HepG2 (cell line): ENCODE data around the gene CCDC178. TPM values are rescaled to one million over a fixed set of nuclear protein-coding genes. Genes with fewer than 3 reads are reported as not detected.

ENCODE experiments used
- ATAC-seq: fragments of 200-7000 bp; cut with Tn5 transposase; 3 replicates; pipeline ENCODE4 v1.9.1; 2020; ENCODE audit warnings: mild to moderate bottlenecking, moderate library complexity
- BruUV-seq: library from RNA; stranded (reverse); fragments of 400-500 nt; replicated peaks from 2 replicates; lab custom pipeline; 2021; lab: Mats Ljungman, UMichigan
- CTCF ChIA-PET: fragments of 300-600 bp; formaldehyde crosslinking; extraction: SDS; loops from one replicate; lab custom pipeline; 2021; ENCODE audit warnings: low total read pairs, inconsistent platforms, low intra/inter-chr PET ratio; lab: Yijun Ruan, JAX
- POLR2A ChIA-PET: fragments of 350-600 bp; sonication (Branson Sonifier 250); formaldehyde crosslinking; loops from one replicate; lab custom pipeline; 2020; ENCODE audit warnings: antibody characterized with exemption, inconsistent platforms; lab: Yijun Ruan, JAX
- DNase-seq: peaks from one replicate; pipeline ENCODE4 v3.0.0-alpha.2; 2015; ENCODE audit warnings: low spot score
- FAIRE-seq: peaks from 3 replicates; lab custom pipeline; 2011; peaks lifted over from hg19 to GRCh38; lab: Jason Lieb, UNC
- H2AFZ ChIP-seq: one replicate; pipeline ENCODE4 v1.6.1; 2011; ENCODE audit warnings: low read length, inconsistent platforms
- H3K27ac ChIP-seq: fragments of 300-600 bp; 3 replicates; pipeline ENCODE4 v1.8.0; 2011; ENCODE audit warnings: mixed run types, mild to moderate bottlenecking, mixed read lengths, low read length, inconsistent platforms; ENCODE audit not compliant: insufficient read depth; ENCODE audit errors: extremely low read length
- H3K27me3 ChIP-seq, 2 experiments: fragments of 200-600 bp in 1 of 2; 2 replicates in 1 of 2; 3 replicates in 1 of 2; pipeline versions ENCODE4 v1.6.0 to v1.8.0; 2011; ENCODE audit warnings: low read length in 2 of 2, mild to moderate bottlenecking in 2 of 2, moderate library complexity in 2 of 2, inconsistent platforms in 1 of 2; ENCODE audit not compliant: insufficient read depth in 2 of 2, control insufficient read depth in 1 of 2
- H3K36me3 ChIP-seq, 2 experiments: fragments of 200-600 bp in 1 of 2; replicated peaks in 1 of 2; 2 replicates in 1 of 2; 3 replicates in 1 of 2; pipeline versions ENCODE4 v1.5.1 to v1.8.0; 2011; ENCODE audit warnings: low read length in 2 of 2, inconsistent platforms in 1 of 2; ENCODE audit not compliant: insufficient read depth in 2 of 2, control insufficient read depth in 1 of 2
- H3K4me1 ChIP-seq: 2 replicates; pipeline ENCODE4 v1.5.1; 2012; ENCODE audit warnings: low read length, inconsistent platforms; ENCODE audit not compliant: insufficient read depth
- H3K4me2 ChIP-seq: 2 replicates; pipeline ENCODE4 v1.6.0; 2011; ENCODE audit warnings: low read depth, low read length, inconsistent platforms
- H3K4me3 ChIP-seq, 3 experiments: fragments of 200-600 bp in 1 of 3; sonication (generic), shearing (Covaris generic) in 1 of 3; replicated peaks in 1 of 3; 2 replicates each; pipeline ENCODE4 v1.5.1; 2011 to 2016; ENCODE audit warnings: low read length in 3 of 3, inconsistent platforms in 2 of 3, low read depth in 2 of 3, mild to moderate bottlenecking in 2 of 3, control low read depth in 1 of 3, mixed read lengths in 1 of 3; ENCODE audit not compliant: insufficient read depth in 1 of 3
- H3K79me2 ChIP-seq: one replicate; pipeline ENCODE4 v1.6.1; 2011; ENCODE audit warnings: low read length, inconsistent platforms; ENCODE audit not compliant: insufficient read depth
- H3K9ac ChIP-seq: 2 replicates; pipeline ENCODE4 v1.6.0; 2011; ENCODE audit warnings: mild to moderate bottlenecking, low read depth, low read length, inconsistent platforms; ENCODE audit not compliant: insufficient read depth
- H3K9me3 ChIP-seq: 2 replicates; pipeline ENCODE4 v1.5.1; 2012; ENCODE audit warnings: mild to moderate bottlenecking, low read length
- H4K20me1 ChIP-seq: 2 replicates; pipeline ENCODE4 v1.6.0; 2011; ENCODE audit warnings: inconsistent platforms, mild to moderate bottlenecking, low read length, moderate library complexity; ENCODE audit not compliant: insufficient read depth
- AKNA ChIP-seq: sonication (generic); formaldehyde crosslinking; IDR thresholded peaks from 2 replicates; pipeline ENCODE4 v1.4.0; 2020; ENCODE audit warnings: missing genetic modification reagents, borderline replicate concordance
- ATF4 ChIP-seq, 2 experiments: fragments of 450-650 bp in 1 of 2; sonication (generic) in 1 of 2; formaldehyde crosslinking; IDR thresholded peaks; 2 replicates each; pipeline versions ENCODE4 v1.5.0 to v1.8.0; 2020 to 2022; ENCODE audit warnings: mild to moderate bottlenecking in 1 of 2, missing genetic modification reagents in 1 of 2
- ATM ChIP-seq: fragments of 450-650 bp; IDR thresholded peaks from 2 replicates; pipeline ENCODE4 v1.7.1; 2017; ENCODE audit warnings: mild to moderate bottlenecking, borderline replicate concordance
- ELF4 ChIP-seq: sonication (generic); formaldehyde crosslinking; IDR thresholded peaks from 2 replicates; pipeline ENCODE4 v1.5.0; 2020; ENCODE audit warnings: missing genetic modification reagents, mild to moderate bottlenecking, moderate library complexity, borderline replicate concordance
- ETV5 ChIP-seq: IDR thresholded peaks from 2 replicates; pipeline ENCODE4 v1.6.1; 2018; ENCODE audit warnings: missing biosample characterization, missing genetic modification reagents, inconsistent platforms, borderline replicate concordance
- GMEB2 ChIP-seq: IDR thresholded peaks from 2 replicates; pipeline ENCODE4 v1.6.1; 2016; ENCODE audit warnings: missing biosample characterization, missing genetic modification reagents, low read depth
- HNRNPL ChIP-seq: fragments of 200-400 bp; formaldehyde crosslinking; IDR thresholded peaks from 2 replicates; pipeline ENCODE4 v1.6.1; 2017; ENCODE audit warnings: mild to moderate bottlenecking, low read depth, low read length
- KAT2B ChIP-seq: fragments of 150-350 bp; IDR thresholded peaks from 2 replicates; pipeline ENCODE4 v1.6.1; 2014; ENCODE audit warnings: low read depth, low read length, borderline replicate concordance
- MXD1 ChIP-seq: sonication (generic); formaldehyde crosslinking; IDR thresholded peaks from 2 replicates; pipeline ENCODE4 v1.4.0; 2020; ENCODE audit warnings: mild to moderate bottlenecking, missing genetic modification reagents
- NFE2L2 ChIP-seq: fragments of 150-350 bp; IDR thresholded peaks from 2 replicates; pipeline ENCODE4 v1.6.1; 2014; ENCODE audit warnings: low read length
- NPAS2 ChIP-seq: sonication (generic); formaldehyde crosslinking; IDR thresholded peaks from 2 replicates; pipeline ENCODE4 v1.8.0; 2022; ENCODE audit warnings: mild to moderate bottlenecking, missing genetic modification reagents, borderline replicate concordance
- TBX2 ChIP-seq: sonication (generic); formaldehyde crosslinking; IDR thresholded peaks from 2 replicates; pipeline ENCODE4 v1.5.0; 2020; ENCODE audit warnings: missing genetic modification reagents, mild to moderate bottlenecking, borderline replicate concordance
- TCF7L2 ChIP-seq: IDR thresholded peaks from 2 replicates; pipeline ENCODE4 v1.6.1; 2011; ENCODE audit warnings: mild to moderate bottlenecking, low read depth, low read length, moderate library complexity
- U2AF1 ChIP-seq: fragments of 200-400 bp; formaldehyde crosslinking; optimal IDR thresholded peaks from 2 replicates; pipeline ENCODE3; 2017; ENCODE audit warnings: mild to moderate bottlenecking, low read depth, low read length
- ZBTB21 ChIP-seq: sonication (generic); formaldehyde crosslinking; IDR thresholded peaks from 2 replicates; pipeline ENCODE4 v1.4.0; 2020; ENCODE audit warnings: missing genetic modification reagents
- ZNF121 ChIP-seq: sonication (generic); formaldehyde crosslinking; IDR thresholded peaks from 2 replicates; pipeline ENCODE4 v1.5.0; 2020; ENCODE audit warnings: mild to moderate bottlenecking, missing genetic modification reagents
- ZNF251 ChIP-seq: sonication (generic); formaldehyde crosslinking; IDR thresholded peaks from 2 replicates; pipeline ENCODE4 v1.9.0; 2021; ENCODE audit warnings: mild to moderate bottlenecking, missing genetic modification reagents
- ZNF263 ChIP-seq: sonication (generic); formaldehyde crosslinking; IDR thresholded peaks from 2 replicates; pipeline ENCODE4 v1.4.0; 2020; ENCODE audit warnings: missing genetic modification reagents
- ZNF879 ChIP-seq: sonication (generic); formaldehyde crosslinking; IDR thresholded peaks from 2 replicates; pipeline ENCODE4 v1.8.1; 2023; ENCODE audit warnings: missing genetic modification reagents
- WGBS: methylation state at CpG from one replicate; pipeline ENCODE4 v1.1.6; 2017; ENCODE audit warnings: low lambda C conversion rate; 5-methylcytosine and 5-hydroxymethylcytosine counted together
- in situ Hi-C: cut with HindIII; loops from 2 replicates; pipeline ENCODE4 v1.10.0; 2017; ENCODE audit warnings: low pct_unique_long_range_greater_than_20kb; ENCODE audit not compliant: extremely low pct_ligation_motif_present
- intact Hi-C: fragments of 100-400 bp; cut with micrococcal nuclease; formaldehyde crosslinking; loops from one replicate; pipeline ENCODE4 v1.10.0; 2022; ENCODE audit not compliant: unreplicated experiment
- polyA plus RNA-seq, 8 experiments: library from polyadenylated mRNA; depleted of rRNA in 3 of 8; stranded (reverse) in 7 of 8; unstranded in 1 of 8; fragments of >200 nt; fragmentation: Illumina TruSeq in 4 of 8; extraction: Trizol in 4 of 8; gene quantifications; 2 replicates each; pipeline versions ENCODE4 v1.2.1 to v1.2.3, GENCODE V29; 2011 to 2016; ENCODE audit warnings: low read depth in 4 of 8, missing spikeins in 1 of 8, mixed read lengths in 1 of 8; ENCODE audit not compliant: insufficient read depth in 1 of 8
- total RNA-seq, 5 experiments: library from RNA; depleted of rRNA; stranded (reverse); fragments of >200 nt; fragmentation: Illumina TruSeq; extraction: Trizol; gene quantifications; 2 replicates each; pipeline ENCODE4 v1.2.3, GENCODE V29; 2016; ENCODE audit warnings: low read depth in 1 of 5

Gene CCDC178
- total and polyA plus RNA-seq, 2 of the 13 experiments (the other 11 are each of a cell fraction or from before 2014, with no cell fraction given): not detected

- no TSS peak for BruUV-seq
These were observed 7.7 kb downstream of the CCDC178 start for GRCh38 chr18:33432857-33433256.

More at GRCh38 chr18:33432857-33433256, 7.7 kb downstream of the CCDC178 start:
- POLR2A ChIA-PET: no interaction called here
- WGBS: 0% methylated on average over 1 of the region's 1 CpG
- no peaks in the 10 kb centered on the region for H3K36me3 ChIP-seq
- no peak for DNase-seq
- no peaks in the 10 kb centered on the region for H3K79me2 ChIP-seq
- no peak overlapping the region for H3K4me2 ChIP-seq
- no peak for TF ChIP-seq ETV5 (CRISPR knock-in tag)
- TF ChIP-seq MXD1: no peak
- no peak for TF ChIP-seq ZNF879
- no peak for TF ChIP-seq U2AF1
- no peak for TF ChIP-seq TCF7L2
- TF ChIP-seq KAT2B: no peak
- TF ChIP-seq ATF4 (CRISPR knock-in tag; IDR thresholded peaks at IDR 0.05): no peak
- TF ChIP-seq HNRNPL: no peak
- TF ChIP-seq ELF4 (CRISPR knock-in tag): no peak
- no peak for TF ChIP-seq NPAS2 (CRISPR knock-in tag)
- no peak for TF ChIP-seq TBX2 (CRISPR knock-in tag)
- TF ChIP-seq NFE2L2: no peak
- no peak for TF ChIP-seq ZNF263 (CRISPR knock-in tag)
- no peak for TF ChIP-seq ATM
- no peak for TF ChIP-seq ZNF251 (CRISPR knock-in tag)
- TF ChIP-seq ZBTB21 (CRISPR knock-in tag): no peak
- no peak for TF ChIP-seq AKNA
- TF ChIP-seq ZNF121 (CRISPR knock-in tag): no peak
- no peak for TF ChIP-seq GMEB2 (CRISPR knock-in tag)
- TF ChIP-seq, all 625 proteins: peak for 0
- no peak overlapping the region for H3K9ac ChIP-seq
- no peak overlapping the region for H2AFZ ChIP-seq
- no peaks in the 10 kb centered on the region for H3K27me3 ChIP-seq
- H3K4me1 ChIP-seq: no peaks in the 10 kb centered on the region
- CTCF ChIA-PET: no interaction called here
- H4K20me1 ChIP-seq: no peaks in the 10 kb centered on the region
- intact Hi-C loops (no loop called here), in situ Hi-C loops (no loop called here)
- no peak overlapping the region for H3K27ac ChIP-seq
- ATAC-seq: no peak
- H3K4me3 ChIP-seq: no peak overlapping the region
- FAIRE-seq: no peak
- H3K9me3 ChIP-seq: no peaks in the 10 kb centered on the region
